GM13977 (cell line): ENCODE measurements around the gene AKIRIN1.
"Not testable (repeated sequence)": the region's sequence is repeated elsewhere in the genome, so short reads cannot be mapped to it uniquely, and the experiment has no call there.

Experiments
- DNase-seq: peaks from one replicate; pipeline ENCODE4 v3.0.0; 2012; ENCODE audit warnings: low spot score
- CTCF ChIP-seq: IDR thresholded peaks from 2 replicates; pipeline ENCODE4 v1.5.1; 2012; ENCODE audit warnings: mild to moderate bottlenecking, control low read depth; ENCODE audit not compliant: insufficient read depth; ENCODE audit errors: extremely low read depth, missing control alignments
- in situ Hi-C: fragments of 300-500 bp; cut with MboI; formaldehyde crosslinking; loops from one replicate; pipeline ENCODE4 v1.12.0; 2022; ENCODE audit warnings: low sequenced_read_pairs, low pct_unique_long_range_greater_than_20kb, mixed read lengths, inconsistent platforms; ENCODE audit not compliant: unreplicated experiment

Gene AKIRIN1

GRCh38 chr1:39016604-39017171 is 25.6 kb downstream of the AKIRIN1 start:
- DNase-seq = no peak
- TF ChIP-seq CTCF = no peak
- in situ Hi-C loops = no loop called here

GRCh38 chr1:39017266-39017665 is 26.2 kb downstream of the AKIRIN1 start:
- in situ Hi-C loops = no loop called here
- TF ChIP-seq CTCF = no peak
- no peak for DNase-seq

GRCh38 chr1:39020494-39020893 is 29.4 kb downstream of the AKIRIN1 start:
- DNase-seq, in situ Hi-C loops: not testable (repeated sequence)

- no peak for DNase-seq
- in situ Hi-C loops = no loop called here
Observed at GRCh38 chr1:39021426-39021825, 30.4 kb downstream of the AKIRIN1 start.

GRCh38 chr1:39023140-39023539 is 32.1 kb downstream of the AKIRIN1 start:
- DNase-seq = no peak

More at GRCh38 chr1:39021426-39021825, 30.4 kb downstream of the AKIRIN1 start:
- no peak for TF ChIP-seq CTCF

GRCh38 chr1:39026051-39026865 is 35.2 kb downstream of the AKIRIN1 start, which contains the start of gene NDUFS5:
Gene NDUFS5, plus strand, starts transcription at chr1:39026350. Its CDS starts 2,375 bp downstream, at chr1:39028725.
- DNase-seq = peak; percentile 80
- no peak for TF ChIP-seq CTCF
- in situ Hi-C loops = no loop called here

More at GRCh38 chr1:39023140-39023539, 32.1 kb downstream of the AKIRIN1 start:
- in situ Hi-C loops = no loop called here
- TF ChIP-seq CTCF = no peak

- DNase-seq = no peak
- in situ Hi-C loops = no loop called here
- TF ChIP-seq CTCF = no peak
Observed at GRCh38 chr1:39026866-39027507, 35.9 kb downstream of the AKIRIN1 start.
